ENCODE results near the gene GRIA4. TPM values are rescaled to one million over a fixed set of nuclear protein-coding genes. Genes with fewer than 3 reads are reported as not detected.

The GRIA4 gene
- total RNA-seq, 1 donor from 2014 or later = 0.27 TPM

GRCh38 chr11:105975128-105975527 lies 365.3 kb downstream of the GRIA4 start:
- Histone ChIP-seq H3K9ac (ENCODE audit: low read length) (no peak overlapping the region), H3K36me3 (ENCODE audit: insufficient read depth, low read length) (no peaks in the 10 kb centered on the region), H3K79me2 (ENCODE audit: insufficient read depth, low read length) (no peaks in the 10 kb centered on the region), H3K4me3 (ENCODE audit: insufficient read depth, low read depth, low read length) (no peak overlapping the region), H3K4me1 (ENCODE audit: insufficient read depth, low read length) (no peaks in the 10 kb centered on the region), H3K27me3 (ENCODE audit: insufficient read depth, low read length) (no peaks in the 10 kb centered on the region), H3K4me2 (ENCODE audit: low read length) (no peak overlapping the region), H3K27ac (ENCODE audit: low read depth, low read length) (no peak overlapping the region), H2AFZ (ENCODE audit: low read depth, low read length) (no peak overlapping the region), H3K9me3 (ENCODE audit: insufficient read depth, low read depth, low read length) (no peaks in the 10 kb centered on the region), H4K20me1 (ENCODE audit: insufficient read depth, low read length) (no peaks in the 10 kb centered on the region)
- no peaks in the 10 kb centered on the region for H3K27me3 Mint-ChIP-seq (ENCODE audit: low read depth, unreplicated experiment)
- DNase-seq (ENCODE audit: low read depth) (peak; percentile 2), FAIRE-seq (no peak)
- no peaks in the 10 kb centered on the region for H3K4me1 Mint-ChIP-seq (ENCODE audit: low read depth, unreplicated experiment)
- H3K9me3 Mint-ChIP-seq (ENCODE audit: unreplicated experiment) = no peaks in the 10 kb centered on the region
- H3K4me3 Mint-ChIP-seq (ENCODE audit: unreplicated experiment) = no peak overlapping the region
- no peaks in the 10 kb centered on the region for H3K36me3 Mint-ChIP-seq (ENCODE audit: low read depth, unreplicated experiment)
- no peak for TF ChIP-seq EZH2 (IDR thresholded peaks at IDR 0.05; ENCODE audit: insufficient read depth, low read length)
- TF ChIP-seq, protein P1, sequence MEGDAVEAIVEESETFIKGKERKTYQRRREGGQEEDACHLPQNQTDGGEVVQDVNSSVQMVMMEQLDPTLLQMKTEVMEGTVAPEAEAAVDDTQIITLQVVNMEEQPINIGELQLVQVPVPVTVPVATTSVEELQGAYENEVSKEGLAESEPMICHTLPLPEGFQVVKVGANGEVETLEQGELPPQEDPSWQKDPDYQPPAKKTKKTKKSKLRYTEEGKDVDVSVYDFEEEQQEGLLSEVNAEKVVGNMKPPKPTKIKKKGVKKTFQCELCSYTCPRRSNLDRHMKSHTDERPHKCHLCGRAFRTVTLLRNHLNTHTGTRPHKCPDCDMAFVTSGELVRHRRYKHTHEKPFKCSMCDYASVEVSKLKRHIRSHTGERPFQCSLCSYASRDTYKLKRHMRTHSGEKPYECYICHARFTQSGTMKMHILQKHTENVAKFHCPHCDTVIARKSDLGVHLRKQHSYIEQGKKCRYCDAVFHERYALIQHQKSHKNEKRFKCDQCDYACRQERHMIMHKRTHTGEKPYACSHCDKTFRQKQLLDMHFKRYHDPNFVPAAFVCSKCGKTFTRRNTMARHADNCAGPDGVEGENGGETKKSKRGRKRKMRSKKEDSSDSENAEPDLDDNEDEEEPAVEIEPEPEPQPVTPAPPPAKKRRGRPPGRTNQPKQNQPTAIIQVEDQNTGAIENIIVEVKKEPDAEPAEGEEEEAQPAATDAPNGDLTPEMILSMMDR (IDR thresholded peaks at IDR 0.05; ENCODE audit: insufficient read depth, low read depth, low read length) = no peak
- no peak overlapping the region for H3K27ac Mint-ChIP-seq (ENCODE audit: unreplicated experiment)

GRCh38 chr11:105979997-105980703 lies 370.3 kb downstream of the GRIA4 start:
- Histone ChIP-seq H3K9me3 (ENCODE audit: insufficient read depth, low read depth, low read length) (no peaks in the 10 kb centered on the region), H2AFZ (ENCODE audit: low read depth, low read length) (no peak overlapping the region), H3K79me2 (ENCODE audit: insufficient read depth, low read length) (no peaks in the 10 kb centered on the region), H3K4me2 (ENCODE audit: low read length) (no peak overlapping the region), H3K4me3 (ENCODE audit: insufficient read depth, low read depth, low read length) (no peak overlapping the region), H3K27me3 (ENCODE audit: insufficient read depth, low read length) (no peaks in the 10 kb centered on the region), H3K9ac (ENCODE audit: low read length) (no peak overlapping the region), H4K20me1 (ENCODE audit: insufficient read depth, low read length) (no peaks in the 10 kb centered on the region), H3K27ac (ENCODE audit: low read depth, low read length) (no peak overlapping the region), H3K36me3 (ENCODE audit: insufficient read depth, low read length) (no peaks in the 10 kb centered on the region), H3K4me1 (ENCODE audit: insufficient read depth, low read length) (no peaks in the 10 kb centered on the region)
- no peaks in the 10 kb centered on the region for H3K9me3 Mint-ChIP-seq (ENCODE audit: unreplicated experiment)
- TF ChIP-seq EZH2 (IDR thresholded peaks at IDR 0.05; ENCODE audit: insufficient read depth, low read length) = no peak
- TF ChIP-seq, protein P1 (IDR thresholded peaks at IDR 0.05; ENCODE audit: insufficient read depth, low read depth, low read length) = no peak
- no peaks in the 10 kb centered on the region for H3K27me3 Mint-ChIP-seq (ENCODE audit: low read depth, unreplicated experiment)
- H3K4me3 Mint-ChIP-seq (ENCODE audit: unreplicated experiment) = no peak overlapping the region
- FAIRE-seq = no peak
- DNase-seq (ENCODE audit: low read depth) = no peak
- H3K36me3 Mint-ChIP-seq (ENCODE audit: low read depth, unreplicated experiment) = no peaks in the 10 kb centered on the region
- no peak overlapping the region for H3K27ac Mint-ChIP-seq (ENCODE audit: unreplicated experiment)
- no peaks in the 10 kb centered on the region for H3K4me1 Mint-ChIP-seq (ENCODE audit: low read depth, unreplicated experiment)

DNA sequence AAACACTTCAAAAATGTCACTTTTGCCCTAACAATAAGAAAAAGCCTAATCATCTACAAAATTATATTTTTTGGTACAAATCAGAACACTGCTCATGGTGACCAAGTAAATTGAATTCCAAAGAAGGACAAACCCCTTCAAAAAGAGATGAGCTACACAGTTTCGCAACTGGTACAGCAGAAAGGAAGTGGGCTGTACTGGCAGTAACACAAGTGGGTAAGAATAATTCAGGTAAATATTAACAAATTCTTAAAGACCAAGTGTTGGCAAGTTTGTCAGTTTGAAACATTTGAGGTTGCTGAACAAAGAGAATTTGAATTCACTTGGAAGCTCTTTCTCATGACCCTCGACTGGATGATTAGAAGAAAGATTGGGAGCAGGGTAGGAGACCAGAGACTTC lies 376.7 kb downstream of the GRIA4 start:
- Histone ChIP-seq H3K79me2 (ENCODE audit: insufficient read depth, low read length) (no peaks in the 10 kb centered on the region), H3K27me3 (ENCODE audit: insufficient read depth, low read length) (no peaks in the 10 kb centered on the region), H3K4me3 (ENCODE audit: insufficient read depth, low read depth, low read length) (no peak overlapping the region), H2AFZ (ENCODE audit: low read depth, low read length) (no peak overlapping the region), H3K27ac (ENCODE audit: low read depth, low read length) (no peak overlapping the region), H3K9ac (ENCODE audit: low read length) (no peak overlapping the region), H3K4me2 (ENCODE audit: low read length) (no peak overlapping the region), H3K4me1 (ENCODE audit: insufficient read depth, low read length) (no peaks in the 10 kb centered on the region), H3K36me3 (ENCODE audit: insufficient read depth, low read length) (no peaks in the 10 kb centered on the region), H4K20me1 (ENCODE audit: insufficient read depth, low read length) (no peaks in the 10 kb centered on the region), H3K9me3 (ENCODE audit: insufficient read depth, low read depth, low read length) (no peaks in the 10 kb centered on the region)
- FAIRE-seq = no peak
- no peak overlapping the region for H3K4me3 Mint-ChIP-seq (ENCODE audit: unreplicated experiment)
- no peaks in the 10 kb centered on the region for H3K4me1 Mint-ChIP-seq (ENCODE audit: low read depth, unreplicated experiment)
- no peaks in the 10 kb centered on the region for H3K36me3 Mint-ChIP-seq (ENCODE audit: low read depth, unreplicated experiment)
- no peaks in the 10 kb centered on the region for H3K27me3 Mint-ChIP-seq (ENCODE audit: low read depth, unreplicated experiment)
- TF ChIP-seq EZH2 (IDR thresholded peaks at IDR 0.05; ENCODE audit: insufficient read depth, low read length) = no peak
- TF ChIP-seq, protein P1 (IDR thresholded peaks at IDR 0.05; ENCODE audit: insufficient read depth, low read depth, low read length) = no peak
- no peaks in the 10 kb centered on the region for H3K9me3 Mint-ChIP-seq (ENCODE audit: unreplicated experiment)
- DNase-seq (ENCODE audit: low read depth) = no peak
- no peak overlapping the region for H3K27ac Mint-ChIP-seq (ENCODE audit: unreplicated experiment)
